WI38 (cell line): ENCODE results near the gene DACH1.
"Not testable (repeated sequence)": the region's sequence is repeated elsewhere in the genome, so short reads cannot be mapped to it uniquely, and the experiment has no call there.

ENCODE experiments used
- H3K4me3 ChIP-seq: 2 replicates; pipeline ENCODE4 v1.5.1; 2011; ENCODE audit warnings: low read depth, mild to moderate bottlenecking, control low read depth, low read length
- TF ChIP-seq, protein P1 (sequence below): IDR thresholded peaks from 2 replicates; pipeline ENCODE4 v1.5.1; 2012; ENCODE audit warnings: low read depth, mild to moderate bottlenecking, control low read depth, low read length

Gene DACH1

GRCh38 chr13:71867131-71867814 lies at the start of gene DACH1:
DACH1 (minus strand) TSS chr13:71867204.
- TF ChIP-seq, protein P1, sequence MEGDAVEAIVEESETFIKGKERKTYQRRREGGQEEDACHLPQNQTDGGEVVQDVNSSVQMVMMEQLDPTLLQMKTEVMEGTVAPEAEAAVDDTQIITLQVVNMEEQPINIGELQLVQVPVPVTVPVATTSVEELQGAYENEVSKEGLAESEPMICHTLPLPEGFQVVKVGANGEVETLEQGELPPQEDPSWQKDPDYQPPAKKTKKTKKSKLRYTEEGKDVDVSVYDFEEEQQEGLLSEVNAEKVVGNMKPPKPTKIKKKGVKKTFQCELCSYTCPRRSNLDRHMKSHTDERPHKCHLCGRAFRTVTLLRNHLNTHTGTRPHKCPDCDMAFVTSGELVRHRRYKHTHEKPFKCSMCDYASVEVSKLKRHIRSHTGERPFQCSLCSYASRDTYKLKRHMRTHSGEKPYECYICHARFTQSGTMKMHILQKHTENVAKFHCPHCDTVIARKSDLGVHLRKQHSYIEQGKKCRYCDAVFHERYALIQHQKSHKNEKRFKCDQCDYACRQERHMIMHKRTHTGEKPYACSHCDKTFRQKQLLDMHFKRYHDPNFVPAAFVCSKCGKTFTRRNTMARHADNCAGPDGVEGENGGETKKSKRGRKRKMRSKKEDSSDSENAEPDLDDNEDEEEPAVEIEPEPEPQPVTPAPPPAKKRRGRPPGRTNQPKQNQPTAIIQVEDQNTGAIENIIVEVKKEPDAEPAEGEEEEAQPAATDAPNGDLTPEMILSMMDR: no peak
- peak within 1 kb of the TSS; percentile 54 for H3K4me3 ChIP-seq

- H3K4me3 ChIP-seq: no peak overlapping the region
- TF ChIP-seq, protein P1: no peak
Measured at GRCh38 chr13:71913717-71914116, 46.7 kb upstream of the DACH1 start.

- TF ChIP-seq, protein P1: no peak
- H3K4me3 ChIP-seq: no peak overlapping the region
Measured at GRCh38 chr13:71912524-71912923, 45.5 kb upstream of the DACH1 start.

DNA sequence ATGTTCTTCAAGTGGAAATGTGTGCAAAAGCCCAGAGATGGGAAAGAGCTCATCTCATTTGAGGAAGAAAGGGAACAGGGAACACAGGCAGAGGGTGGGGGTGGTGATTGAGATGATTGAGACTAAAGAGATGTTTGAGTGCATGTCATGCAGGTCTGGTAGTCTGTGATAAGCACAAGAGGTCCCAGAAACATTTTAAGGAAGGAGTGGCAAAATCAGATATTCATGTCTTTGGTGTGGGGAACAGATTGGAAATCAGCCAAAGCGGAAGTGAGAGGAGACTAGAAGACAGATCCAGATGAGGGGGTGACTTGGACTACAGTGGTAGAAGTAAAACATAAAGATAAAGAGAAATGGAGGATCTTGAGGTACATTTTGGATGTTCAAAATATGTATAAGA lies 39.4 kb upstream of the DACH1 start:
- H3K4me3 ChIP-seq: no peak overlapping the region
- TF ChIP-seq, protein P1: no peak

- H3K4me3 ChIP-seq: no peak overlapping the region
- TF ChIP-seq, protein P1: no peak
Measured at GRCh38 chr13:71902676-71903075, 35.7 kb upstream of the DACH1 start.

GRCh38 chr13:71893506-71893905 lies 26.5 kb upstream of the DACH1 start:
- not testable (repeated sequence) for H3K4me3 ChIP-seq

DNA sequence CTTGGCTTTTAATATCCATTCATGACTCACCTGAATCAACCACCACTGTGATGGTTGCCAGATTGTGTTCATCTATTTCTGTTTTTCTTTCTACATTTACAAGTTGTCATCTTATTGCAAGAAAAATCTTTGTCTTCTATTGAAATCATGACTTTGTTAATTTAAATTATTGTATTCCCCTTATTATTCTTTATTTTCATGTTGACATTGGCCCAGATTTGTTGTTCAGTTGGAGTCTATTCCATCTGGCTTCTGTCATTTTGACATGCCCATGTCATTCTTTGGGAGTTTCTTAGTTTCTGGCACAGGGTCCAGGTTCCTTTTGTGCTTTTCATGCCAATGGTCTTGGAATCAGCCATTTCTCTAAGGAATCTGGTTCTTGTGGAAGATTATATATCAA lies 19.9 kb upstream of the DACH1 start:
- H3K4me3 ChIP-seq: no peak overlapping the region
- TF ChIP-seq, protein P1: no peak

- H3K4me3 ChIP-seq: no peak overlapping the region
- TF ChIP-seq, protein P1: no peak
Measured at GRCh38 chr13:71882120-71882519, 15.1 kb upstream of the DACH1 start.
